H9 (cell line): ENCODE data around the gene AADAT. TPM values are rescaled to one million over a fixed set of nuclear protein-coding genes. Genes with fewer than 3 reads are reported as not detected.
A peak's percentile ranks its signal among the peaks of the same experiment; 100 is the strongest.

Experiments
- DNase-seq: peaks from one replicate; pipeline ENCODE4 v3.0.0-alpha.2; 2017
- H2AFZ ChIP-seq: one replicate; pipeline ENCODE4 v1.6.1; 2013; ENCODE audit warnings: mild to moderate bottlenecking, low read length, control low read depth, moderate library complexity
- H2AK5ac ChIP-seq: 2 replicates; pipeline ENCODE4 v1.6.1; 2013; ENCODE audit warnings: low read length, control low read depth, mixed read lengths; ENCODE audit not compliant: insufficient read length
- H2BK120ac ChIP-seq: one replicate; pipeline ENCODE4 v1.6.1; 2013; ENCODE audit warnings: low read depth, mild to moderate bottlenecking, low read length, control low read depth, inconsistent platforms; ENCODE audit not compliant: poor library complexity, severe bottlenecking
- H2BK12ac ChIP-seq: 2 replicates; pipeline ENCODE4 v1.6.1; 2013; ENCODE audit warnings: low read length, control low read depth, mixed read lengths, low read depth; ENCODE audit not compliant: insufficient read length
- H2BK15ac ChIP-seq: 2 replicates; pipeline ENCODE4 v1.6.1; 2013; ENCODE audit warnings: low read depth, low read length, control low read depth
- H2BK20ac ChIP-seq: one replicate; pipeline ENCODE4 v1.6.1; 2013; ENCODE audit warnings: low read depth, mild to moderate bottlenecking, low read length, control low read depth, inconsistent platforms; ENCODE audit not compliant: poor library complexity, severe bottlenecking
- H2BK5ac ChIP-seq: 2 replicates; pipeline ENCODE4 v1.6.1; 2013; ENCODE audit warnings: low read length, control low read depth, mixed read lengths; ENCODE audit not compliant: insufficient read length
- H3K14ac ChIP-seq: 2 replicates; pipeline ENCODE4 v1.6.1; 2013; ENCODE audit warnings: low read length, control low read depth; ENCODE audit not compliant: insufficient read depth
- H3K18ac ChIP-seq: 2 replicates; pipeline ENCODE4 v1.6.1; 2013; ENCODE audit warnings: low read depth, mild to moderate bottlenecking, mixed read lengths, low read length, control low read depth; ENCODE audit not compliant: insufficient read length
- H3K23ac ChIP-seq: 2 replicates; pipeline ENCODE4 v1.6.1; 2013; ENCODE audit warnings: low read length, control low read depth, mixed read lengths, low read depth; ENCODE audit not compliant: insufficient read length
- H3K23me2 ChIP-seq: 2 replicates; pipeline ENCODE4 v1.6.1; 2013; ENCODE audit warnings: low read depth, mild to moderate bottlenecking, mixed read lengths, low read length, control low read depth; ENCODE audit not compliant: insufficient read length, poor library complexity, severe bottlenecking
- H3K27ac ChIP-seq: 2 replicates; pipeline ENCODE4 v1.5.1; 2013; ENCODE audit warnings: low read length, control low read depth, mixed read lengths, low read depth; ENCODE audit not compliant: insufficient read length
- H3K27me3 ChIP-seq: 2 replicates; pipeline ENCODE4 v1.6.1; 2013; ENCODE audit warnings: low read length, control low read depth, inconsistent platforms; ENCODE audit not compliant: insufficient read depth
- H3K4ac ChIP-seq: 2 replicates; pipeline ENCODE4 v1.6.1; 2013; ENCODE audit warnings: low read depth, mild to moderate bottlenecking, control low read depth, inconsistent platforms, low read length, moderate library complexity
- H3K4me1 ChIP-seq: 2 replicates; pipeline ENCODE4 v1.6.1; 2013; ENCODE audit warnings: low read length, control low read depth, inconsistent platforms; ENCODE audit not compliant: insufficient read depth
- H3K4me2 ChIP-seq: 2 replicates; pipeline ENCODE4 v1.6.1; 2013; ENCODE audit warnings: low read length, control low read depth, mixed read lengths; ENCODE audit not compliant: insufficient read length, insufficient read depth
- H3K56ac ChIP-seq: 2 replicates; pipeline ENCODE4 v1.6.1; 2013; ENCODE audit warnings: low read depth, mild to moderate bottlenecking, mixed read lengths, low read length, control low read depth; ENCODE audit not compliant: insufficient read length
- H3K79me1 ChIP-seq: 2 replicates; pipeline ENCODE4 v1.6.1; 2013; ENCODE audit warnings: low read depth, mild to moderate bottlenecking, moderate library complexity, low read length, control low read depth, inconsistent platforms; ENCODE audit not compliant: insufficient read depth, poor library complexity, severe bottlenecking
- H3K79me2 ChIP-seq: 2 replicates; pipeline ENCODE4 v1.6.1; 2013; ENCODE audit warnings: low read length, control low read depth, inconsistent platforms; ENCODE audit not compliant: insufficient read depth
- H3K9ac ChIP-seq: 2 replicates; pipeline ENCODE4 v1.6.1; 2013; ENCODE audit warnings: low read length, control low read depth, mixed read lengths; ENCODE audit not compliant: insufficient read length; ENCODE audit errors: extremely low read depth
- H3K9me3 ChIP-seq: one replicate; pipeline ENCODE4 v1.6.1; 2013; ENCODE audit warnings: low read depth, low read length, inconsistent platforms; ENCODE audit not compliant: control insufficient read depth
- H3T11ph ChIP-seq: one replicate; pipeline ENCODE4 v1.6.1; 2013; ENCODE audit warnings: mild to moderate bottlenecking, low read length, control low read depth, inconsistent platforms
- H4K20me1 ChIP-seq: one replicate; pipeline ENCODE4 v1.6.1; 2013; ENCODE audit not compliant: control insufficient read depth, insufficient read length, insufficient read depth
- H4K5ac ChIP-seq: 2 replicates; pipeline ENCODE4 v1.6.1; 2013; ENCODE audit warnings: low read depth, mild to moderate bottlenecking, mixed read lengths, low read length, control low read depth; ENCODE audit not compliant: insufficient read length
- H4K8ac ChIP-seq: replicated peaks from 2 replicates; pipeline ENCODE4 v1.6.1; 2013; ENCODE audit warnings: low read length, control low read depth, mixed read lengths, low read depth; ENCODE audit not compliant: insufficient read length
- H4K91ac ChIP-seq: 2 replicates; pipeline ENCODE4 v1.6.1; 2013; ENCODE audit warnings: low read depth, mild to moderate bottlenecking, moderate library complexity, mixed read lengths, low read length, control low read depth; ENCODE audit not compliant: insufficient read length
- H3K27ac Mint-ChIP-seq, 3 experiments: 2 replicates in 2 of 3; 3 replicates in 1 of 3; pipeline ENCODE4 v1.8.0; 2020 to 2021; ENCODE audit warnings: mixed read lengths in 3 of 3, mild to moderate bottlenecking in 1 of 3, moderate library complexity in 1 of 3
- H3K27me3 Mint-ChIP-seq: 2 replicates; pipeline ENCODE4 v1.8.0; 2021; ENCODE audit warnings: low read depth, mild to moderate bottlenecking, moderate library complexity, mixed read lengths
- H3K36me3 Mint-ChIP-seq, 3 experiments: 2 replicates in 2 of 3; 3 replicates in 1 of 3; pipeline ENCODE4 v1.8.0; 2020 to 2021; ENCODE audit warnings: low read depth in 3 of 3, mixed read lengths in 3 of 3; ENCODE audit not compliant: insufficient read depth in 1 of 3
- H3K4me1 Mint-ChIP-seq, 2 experiments: 2 replicates each; pipeline ENCODE4 v1.8.0; 2020; ENCODE audit warnings: mixed read lengths in 2 of 2
- H3K4me3 Mint-ChIP-seq, 2 experiments: 2 replicates in 1 of 2; 3 replicates in 1 of 2; pipeline ENCODE4 v1.8.0; 2020 to 2021; ENCODE audit warnings: mild to moderate bottlenecking in 2 of 2, mixed read lengths in 2 of 2, moderate library complexity in 1 of 2
- H3K9me3 Mint-ChIP-seq, 2 experiments: 2 replicates in 1 of 2; 3 replicates in 1 of 2; pipeline ENCODE4 v1.8.0; 2020; ENCODE audit warnings: mild to moderate bottlenecking in 2 of 2, mixed read lengths in 2 of 2, moderate library complexity in 1 of 2
- WGBS: extraction: QIAGEN DNeasy Blood & Tissue Kit; methylation state at CpG from one replicate; pipeline ENCODE4 v1.1.7; 2013; ENCODE audit warnings: missing lambda C conversion rate, low lambda C conversion rate, mixed read lengths; ENCODE audit not compliant: insufficient read length; ENCODE audit errors: extremely low coverage; 5-methylcytosine and 5-hydroxymethylcytosine counted together
- total RNA-seq: library from RNA; stranded (reverse); gene quantifications from 2 replicates; pipeline ENCODE4 v1.2.1, GENCODE V29; 2021
- TF ChIP-seq, protein P1 (sequence below): fragments of 200-600 bp; sonication (generic); conservative IDR thresholded peaks from 3 replicates; pipeline ENCODE4 v1.8.0; 2021; ENCODE audit warnings: antibody characterized with exemption, mild to moderate bottlenecking

The AADAT gene
- total RNA-seq, 1 experiment from 2014 or later, result 14.1 TPM

DNA sequence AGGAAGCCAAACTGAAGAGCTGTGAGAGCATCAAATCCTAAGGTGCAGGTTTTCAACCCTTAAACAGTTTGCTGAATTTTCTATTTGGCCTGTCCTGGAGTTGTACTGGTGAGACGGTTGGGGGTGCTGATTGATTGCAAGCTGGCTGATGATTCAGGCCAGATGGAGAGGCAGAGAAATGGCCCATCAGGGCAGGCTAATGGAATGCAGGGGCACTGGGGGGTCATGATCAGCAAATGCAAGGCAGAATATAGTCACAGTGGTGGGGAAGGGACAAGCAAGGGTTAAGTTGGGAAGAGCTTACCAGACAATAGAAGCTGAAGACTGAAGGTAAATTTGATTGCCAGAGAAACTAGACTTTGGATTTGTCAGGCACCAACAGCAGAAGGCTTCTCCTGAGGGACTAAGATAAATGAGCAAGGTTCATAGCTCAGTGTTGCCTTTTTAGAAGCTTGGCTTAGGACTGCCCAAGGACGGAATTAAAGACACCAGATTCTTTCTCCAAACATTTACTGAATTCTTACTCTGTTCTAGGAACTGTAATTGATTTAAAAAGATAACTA lies 4.3 kb upstream of the AADAT start:
- Mint-ChIP-seq H3K9me3 (peaks cover 16 to 18% of the 10 kb centered on the region in 2 experiments), H3K27me3 (peaks cover 10% of the 10 kb centered on the region), H3K4me1 (peaks cover 18 to 20% of the 10 kb centered on the region in 2 experiments), H3K4me3 (no peak overlapping the region), H3K27ac (no peak overlapping the region), H3K36me3 (peaks cover 5 to 18% (median 8%) of the 10 kb centered on the region in 3 experiments; a peak in 5 of 7 replicates)
- Histone ChIP-seq H3K23ac (no peak overlapping the region), H3K56ac (no peak overlapping the region), H3K27ac (no peak overlapping the region), H2BK15ac (no peak overlapping the region), H3K23me2 (peaks cover 9% of the 10 kb centered on the region), H2BK120ac (no peak overlapping the region), H3K18ac (no peak overlapping the region), H3K14ac (no peak overlapping the region), H4K8ac (no peak overlapping the region), H3K79me1 (no peaks in the 10 kb centered on the region), H3K9ac (no peak overlapping the region), H4K91ac (no peak overlapping the region), H3K4me2 (no peak overlapping the region), H2AK5ac (no peak overlapping the region), H3T11ph (no peak overlapping the region), H3K4me1 (no peaks in the 10 kb centered on the region), H2AFZ (peak overlapping the region; percentile 25), H2BK12ac (no peak overlapping the region), H3K9me3 (no peaks in the 10 kb centered on the region), H2BK5ac (no peak overlapping the region), H4K5ac (no peak overlapping the region), H4K20me1 (no peaks in the 10 kb centered on the region), H2BK20ac (no peak overlapping the region), H3K27me3 (no peaks in the 10 kb centered on the region), H3K79me2 (no peaks in the 10 kb centered on the region), H3K4ac (no peak overlapping the region)
- TF ChIP-seq, protein P1, sequence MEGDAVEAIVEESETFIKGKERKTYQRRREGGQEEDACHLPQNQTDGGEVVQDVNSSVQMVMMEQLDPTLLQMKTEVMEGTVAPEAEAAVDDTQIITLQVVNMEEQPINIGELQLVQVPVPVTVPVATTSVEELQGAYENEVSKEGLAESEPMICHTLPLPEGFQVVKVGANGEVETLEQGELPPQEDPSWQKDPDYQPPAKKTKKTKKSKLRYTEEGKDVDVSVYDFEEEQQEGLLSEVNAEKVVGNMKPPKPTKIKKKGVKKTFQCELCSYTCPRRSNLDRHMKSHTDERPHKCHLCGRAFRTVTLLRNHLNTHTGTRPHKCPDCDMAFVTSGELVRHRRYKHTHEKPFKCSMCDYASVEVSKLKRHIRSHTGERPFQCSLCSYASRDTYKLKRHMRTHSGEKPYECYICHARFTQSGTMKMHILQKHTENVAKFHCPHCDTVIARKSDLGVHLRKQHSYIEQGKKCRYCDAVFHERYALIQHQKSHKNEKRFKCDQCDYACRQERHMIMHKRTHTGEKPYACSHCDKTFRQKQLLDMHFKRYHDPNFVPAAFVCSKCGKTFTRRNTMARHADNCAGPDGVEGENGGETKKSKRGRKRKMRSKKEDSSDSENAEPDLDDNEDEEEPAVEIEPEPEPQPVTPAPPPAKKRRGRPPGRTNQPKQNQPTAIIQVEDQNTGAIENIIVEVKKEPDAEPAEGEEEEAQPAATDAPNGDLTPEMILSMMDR, result no peak
- DNase-seq, result no peak
- WGBS, result no CpG with 5 or more reads among the region's 2 CpGs
